A549 treated with Mapracorat at 1 μM for 4 hours (cell line): ENCODE data around the gene B4GALT7. TPM values are rescaled to one million over a fixed set of nuclear protein-coding genes. Genes with fewer than 3 reads are reported as not detected.

Source experiments
- total RNA-seq: library from RNA; stranded (reverse); fragments of 200-300 nt; extraction: Qiagen RNA extraction; gene quantifications from 5 replicates; pipeline ENCODE4 v1.2.3, GENCODE V29; 2022

B4GALT7 gene, protein sequence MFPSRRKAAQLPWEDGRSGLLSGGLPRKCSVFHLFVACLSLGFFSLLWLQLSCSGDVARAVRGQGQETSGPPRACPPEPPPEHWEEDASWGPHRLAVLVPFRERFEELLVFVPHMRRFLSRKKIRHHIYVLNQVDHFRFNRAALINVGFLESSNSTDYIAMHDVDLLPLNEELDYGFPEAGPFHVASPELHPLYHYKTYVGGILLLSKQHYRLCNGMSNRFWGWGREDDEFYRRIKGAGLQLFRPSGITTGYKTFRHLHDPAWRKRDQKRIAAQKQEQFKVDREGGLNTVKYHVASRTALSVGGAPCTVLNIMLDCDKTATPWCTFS
- 20.2 to 29.4 TPM (median 27.6 TPM) in 5 replicates for total RNA-seq

DNA sequence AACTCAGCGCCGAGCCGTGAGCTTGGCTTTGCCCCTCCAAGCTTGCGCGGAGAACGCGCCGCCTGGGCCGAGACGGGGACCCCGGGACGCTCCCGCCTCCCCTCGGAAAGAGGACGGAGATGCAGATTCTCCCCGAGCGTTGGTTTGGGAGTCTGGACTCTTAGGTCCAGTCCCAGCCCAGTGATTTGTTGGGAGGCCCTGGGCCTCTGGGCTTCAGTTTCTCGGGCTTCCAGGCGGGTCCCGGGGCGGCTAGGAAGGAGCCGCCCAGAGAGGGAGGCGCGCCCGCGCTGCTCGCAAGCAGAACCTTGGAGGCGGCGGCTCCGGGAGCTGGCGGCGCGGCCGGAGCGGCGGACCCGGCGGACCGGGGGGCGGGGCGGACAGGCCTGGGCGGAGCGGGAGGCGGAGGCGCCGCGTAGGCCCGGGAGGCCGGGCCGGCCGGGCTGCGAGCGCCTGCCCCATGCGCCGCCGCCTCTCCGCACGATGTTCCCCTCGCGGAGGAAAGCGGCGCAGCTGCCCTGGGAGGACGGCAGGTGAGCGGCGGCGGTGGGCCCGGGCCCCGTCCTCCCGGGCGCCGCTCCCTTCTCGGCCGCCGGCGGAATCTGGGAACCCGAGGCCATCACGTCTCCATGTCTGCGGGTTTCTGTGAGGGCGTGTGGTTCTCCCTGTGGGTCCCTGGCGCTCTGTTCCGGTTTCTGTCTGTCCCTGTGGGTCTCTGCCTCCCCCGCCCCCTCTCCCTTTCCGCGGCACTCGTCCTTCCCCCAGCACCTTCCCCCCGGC is at the start of gene B4GALT7:
TSS of gene B4GALT7 (plus strand) at position 402 of the 777 bp plus-strand sequence. CDS start at position 481, 79 bp downstream.

DNA sequence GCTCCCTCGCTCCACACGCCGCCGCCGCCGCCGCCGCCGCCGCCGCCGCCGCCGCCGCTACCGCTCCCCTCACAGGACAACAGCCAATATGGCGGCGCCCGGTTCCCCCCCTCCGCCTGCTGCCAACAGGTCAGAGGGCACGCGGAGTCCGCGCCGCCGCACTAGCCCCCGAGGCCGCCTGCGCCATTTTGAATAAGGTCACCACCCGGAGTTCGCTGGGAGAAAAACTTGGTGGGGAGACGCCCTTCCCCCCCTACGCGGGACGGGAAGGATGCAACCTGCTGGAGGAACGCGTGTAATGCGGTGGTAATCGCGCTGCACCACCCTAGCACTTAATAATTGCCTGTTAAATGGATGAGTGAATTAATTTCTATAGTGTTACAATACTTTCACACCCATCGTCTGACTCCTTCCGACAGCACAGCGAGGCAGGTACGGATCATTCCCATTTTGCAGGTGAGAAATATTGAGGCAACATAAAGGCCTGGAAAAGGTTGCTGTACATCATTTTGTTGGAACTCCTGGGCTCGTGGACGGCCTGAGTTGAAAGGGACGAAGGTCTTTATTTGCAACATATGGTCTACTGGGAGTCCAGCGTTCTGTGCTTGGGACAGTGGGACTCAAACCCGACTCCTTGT is 45.3 kb upstream of the B4GALT7 start, which contains the start of gene FAM193B:
TSS of gene FAM193B (minus strand) at position 90 of the 638 bp plus-strand sequence. CDS start 105 bp downstream, outside the sequence.

DNA sequence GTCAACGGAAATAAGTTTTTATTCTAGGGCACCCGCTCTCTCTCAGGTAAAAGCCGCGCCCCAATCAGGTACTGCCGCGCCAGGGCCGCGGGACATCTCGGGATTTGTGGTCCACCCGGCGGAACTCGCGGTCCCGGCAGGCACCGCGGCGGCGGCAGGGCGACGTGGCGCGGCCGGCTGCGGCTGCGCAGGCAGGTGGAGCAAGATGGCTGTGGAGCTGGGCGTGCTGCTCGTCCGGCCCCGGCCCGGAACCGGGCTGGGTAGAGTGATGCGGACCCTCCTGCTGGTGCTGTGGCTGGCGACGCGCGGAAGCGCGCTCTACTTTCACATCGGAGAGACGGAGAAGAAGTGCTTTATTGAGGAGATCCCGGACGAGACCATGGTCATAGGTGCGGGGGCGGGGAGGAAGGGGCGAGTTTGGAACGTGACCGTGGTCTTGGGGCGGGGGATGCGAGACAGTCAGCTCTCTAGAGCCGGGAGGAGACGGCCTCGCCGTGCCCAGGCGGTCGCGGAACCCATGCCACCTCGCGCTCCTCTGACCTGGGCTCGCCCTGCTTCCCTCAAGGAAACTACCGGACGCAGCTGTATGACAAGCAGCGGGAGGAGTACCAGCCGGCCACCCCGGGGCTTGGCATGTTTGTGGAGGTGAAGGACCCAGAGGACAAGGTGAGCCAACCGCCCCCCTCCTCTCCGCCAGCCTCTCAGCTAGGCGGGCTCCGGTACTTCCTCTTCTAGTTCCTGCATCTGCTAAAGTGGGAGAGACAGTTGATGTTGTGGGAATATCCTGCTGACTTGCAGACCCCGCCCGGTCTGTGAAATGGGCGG is 7.7 kb upstream of the B4GALT7 start, which contains the start of gene TMED9:
TSS of gene TMED9 (plus strand) at position 194 of the 825 bp plus-strand sequence. CDS start at position 206, 12 bp downstream.

Other genes with a start within 250 kb of the B4GALT7 start
- gene LMAN2, start 248.5 kb upstream of the B4GALT7 start, total RNA-seq = 179 to 207 TPM (median 194 TPM) in 5 replicates
- gene RGS14, start 242.2 kb upstream of the B4GALT7 start, total RNA-seq = 3.6 to 6.4 TPM (median 4.8 TPM) in 5 replicates
- not detected in 5 replicates for gene SLC34A1, start 215.7 kb upstream of the B4GALT7 start, total RNA-seq
- gene PFN3, start 199.5 kb upstream of the B4GALT7 start, total RNA-seq = not detected in 5 replicates
- 14.4 to 25.7 TPM (median 24.1 TPM) in 5 replicates for gene F12, start 190.6 kb upstream of the B4GALT7 start, total RNA-seq
- 20.0 to 30.1 TPM (median 25.9 TPM) in 5 replicates for gene GRK6, start 173.5 kb upstream of the B4GALT7 start, total RNA-seq
- 14.7 to 37.7 TPM (median 32.5 TPM) in 5 replicates for gene PRR7, start 153.3 kb upstream of the B4GALT7 start, total RNA-seq
- 55.1 to 73.3 TPM (median 68.6 TPM) in 5 replicates for gene DBN1, start 126.5 kb upstream of the B4GALT7 start, total RNA-seq
- 76.0 to 92.7 TPM (median 83.9 TPM) in 5 replicates for gene PDLIM7, start 102.5 kb upstream of the B4GALT7 start, total RNA-seq
- gene DOK3, start 90.3 kb upstream of the B4GALT7 start, total RNA-seq = 2.8 to 6.3 TPM (median 4.0 TPM) in 5 replicates
- 105 to 149 TPM (median 139 TPM) in 5 replicates for gene DDX41, start 83.2 kb upstream of the B4GALT7 start, total RNA-seq
- 25.2 to 32.8 TPM (median 29.0 TPM) in 5 replicates for gene FAM193B, start 45.6 kb upstream of the B4GALT7 start, total RNA-seq
- gene TMED9, start 7.9 kb upstream of the B4GALT7 start, total RNA-seq = 270 to 298 TPM (median 275 TPM) in 5 replicates
- gene FAM153A, start 182.8 kb downstream of the B4GALT7 start, total RNA-seq = not detected in 5 replicates